Choroid plexus epithelial cell (primary cell): ENCODE measurements around the gene LGR4.

Source experiments
- DNase-seq: peaks from one replicate; pipeline ENCODE4 v3.0.0-alpha.2; 2010; ENCODE audit warnings: low read depth
- H3K4me3 ChIP-seq: 2 replicates; pipeline ENCODE4 v1.5.1; 2011; ENCODE audit warnings: low read depth, mild to moderate bottlenecking, control low read depth, low read length, moderate library complexity
- CTCF ChIP-seq: conservative IDR thresholded peaks from 2 replicates; pipeline ENCODE4 v1.5.1; 2011; ENCODE audit warnings: low read depth, mild to moderate bottlenecking, control low read depth, inconsistent platforms, low read length, moderate library complexity

The LGR4 gene

GRCh38 chr11:27402450-27402849 lies 70.1 kb downstream of the LGR4 start:
- TF ChIP-seq CTCF, result no peak
- no peak overlapping the region for H3K4me3 ChIP-seq
- no peak for DNase-seq

- H3K4me3 ChIP-seq, result no peak overlapping the region
- no peak for TF ChIP-seq CTCF
- DNase-seq, result no peak
Measured at GRCh38 chr11:27401833-27402316, 70.7 kb downstream of the LGR4 start.

GRCh38 chr11:27401280-27401832 lies 71.2 kb downstream of the LGR4 start:
- no peak for TF ChIP-seq CTCF
- H3K4me3 ChIP-seq, result no peak overlapping the region
- DNase-seq, result no peak

GRCh38 chr11:27398400-27398770 lies 74.2 kb downstream of the LGR4 start:
- no peak overlapping the region for H3K4me3 ChIP-seq
- no peak for DNase-seq
- TF ChIP-seq CTCF, result no peak

- no peak for DNase-seq
- H3K4me3 ChIP-seq, result no peak overlapping the region
- TF ChIP-seq CTCF, result no peak
Measured at GRCh38 chr11:27397624-27398399, 74.8 kb downstream of the LGR4 start.

GRCh38 chr11:27396259-27396839 lies 76.2 kb downstream of the LGR4 start:
- no peak for TF ChIP-seq CTCF
- DNase-seq, result no peak
- H3K4me3 ChIP-seq, result no peak overlapping the region
